Retinal pigment epithelial cell (primary cell): Measurements from ENCODE around the gene SLA2.

Experiments used
- DNase-seq: peaks from one replicate; pipeline ENCODE4 v3.0.0-alpha.2; 2010; ENCODE audit warnings: low read depth
- H3K4me3 ChIP-seq: 2 replicates; pipeline ENCODE4 v1.5.1; 2011; ENCODE audit warnings: mild to moderate bottlenecking, low read length, control low read depth, moderate library complexity
- TF ChIP-seq, protein P1 (sequence below): conservative IDR thresholded peaks from 2 replicates; pipeline ENCODE4 v1.5.1; 2011; ENCODE audit warnings: low read depth, low read length, control low read depth, inconsistent platforms

SLA2 gene

GRCh38 chr20:36574366-36575135 lies 71.4 kb downstream of the SLA2 start:
- peak overlapping the region; percentile 70 for H3K4me3 ChIP-seq
- TF ChIP-seq, protein P1, sequence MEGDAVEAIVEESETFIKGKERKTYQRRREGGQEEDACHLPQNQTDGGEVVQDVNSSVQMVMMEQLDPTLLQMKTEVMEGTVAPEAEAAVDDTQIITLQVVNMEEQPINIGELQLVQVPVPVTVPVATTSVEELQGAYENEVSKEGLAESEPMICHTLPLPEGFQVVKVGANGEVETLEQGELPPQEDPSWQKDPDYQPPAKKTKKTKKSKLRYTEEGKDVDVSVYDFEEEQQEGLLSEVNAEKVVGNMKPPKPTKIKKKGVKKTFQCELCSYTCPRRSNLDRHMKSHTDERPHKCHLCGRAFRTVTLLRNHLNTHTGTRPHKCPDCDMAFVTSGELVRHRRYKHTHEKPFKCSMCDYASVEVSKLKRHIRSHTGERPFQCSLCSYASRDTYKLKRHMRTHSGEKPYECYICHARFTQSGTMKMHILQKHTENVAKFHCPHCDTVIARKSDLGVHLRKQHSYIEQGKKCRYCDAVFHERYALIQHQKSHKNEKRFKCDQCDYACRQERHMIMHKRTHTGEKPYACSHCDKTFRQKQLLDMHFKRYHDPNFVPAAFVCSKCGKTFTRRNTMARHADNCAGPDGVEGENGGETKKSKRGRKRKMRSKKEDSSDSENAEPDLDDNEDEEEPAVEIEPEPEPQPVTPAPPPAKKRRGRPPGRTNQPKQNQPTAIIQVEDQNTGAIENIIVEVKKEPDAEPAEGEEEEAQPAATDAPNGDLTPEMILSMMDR, result no peak
- no peak for DNase-seq

GRCh38 chr20:36573798-36574365 lies 72.1 kb downstream of the SLA2 start:
- peak overlapping the region; percentile 70 for H3K4me3 ChIP-seq
- TF ChIP-seq, protein P1, result no peak
- no peak for DNase-seq

- TF ChIP-seq, protein P1, result no peak
- peak within 1 kb of the TSS; percentile 70 for H3K4me3 ChIP-seq
- DNase-seq, result no peak
Measured at GRCh38 chr20:36573103-36573797, 72.7 kb downstream of the SLA2 start, which contains the start of gene TGIF2. TGIF2 (plus strand) TSS chr20:36573597; CDS start chr20:36578775, 5,178 bp downstream.

DNA sequence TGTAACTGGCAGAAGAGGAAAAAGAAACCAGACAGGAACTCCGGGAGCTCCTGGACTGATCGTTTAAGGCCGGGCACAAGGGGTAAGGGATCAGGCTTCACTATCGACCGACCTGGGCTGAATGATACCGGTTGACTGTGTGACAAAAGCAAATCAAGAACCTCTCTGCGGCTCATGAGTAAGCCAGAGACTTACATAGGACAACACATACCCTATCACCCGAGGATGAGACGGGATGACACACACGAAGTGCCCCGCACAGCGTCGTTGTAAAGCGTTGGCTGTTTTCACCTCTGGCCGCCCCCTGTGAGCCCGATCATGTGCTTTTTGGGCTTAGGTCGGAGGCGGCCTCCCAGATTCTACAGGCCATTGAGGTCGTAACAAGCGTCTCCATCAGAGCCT lies 73.3 kb downstream of the SLA2 start:
- DNase-seq, result no peak
- TF ChIP-seq, protein P1, result no peak
- peak overlapping the region; percentile 54 for H3K4me3 ChIP-seq

DNA sequence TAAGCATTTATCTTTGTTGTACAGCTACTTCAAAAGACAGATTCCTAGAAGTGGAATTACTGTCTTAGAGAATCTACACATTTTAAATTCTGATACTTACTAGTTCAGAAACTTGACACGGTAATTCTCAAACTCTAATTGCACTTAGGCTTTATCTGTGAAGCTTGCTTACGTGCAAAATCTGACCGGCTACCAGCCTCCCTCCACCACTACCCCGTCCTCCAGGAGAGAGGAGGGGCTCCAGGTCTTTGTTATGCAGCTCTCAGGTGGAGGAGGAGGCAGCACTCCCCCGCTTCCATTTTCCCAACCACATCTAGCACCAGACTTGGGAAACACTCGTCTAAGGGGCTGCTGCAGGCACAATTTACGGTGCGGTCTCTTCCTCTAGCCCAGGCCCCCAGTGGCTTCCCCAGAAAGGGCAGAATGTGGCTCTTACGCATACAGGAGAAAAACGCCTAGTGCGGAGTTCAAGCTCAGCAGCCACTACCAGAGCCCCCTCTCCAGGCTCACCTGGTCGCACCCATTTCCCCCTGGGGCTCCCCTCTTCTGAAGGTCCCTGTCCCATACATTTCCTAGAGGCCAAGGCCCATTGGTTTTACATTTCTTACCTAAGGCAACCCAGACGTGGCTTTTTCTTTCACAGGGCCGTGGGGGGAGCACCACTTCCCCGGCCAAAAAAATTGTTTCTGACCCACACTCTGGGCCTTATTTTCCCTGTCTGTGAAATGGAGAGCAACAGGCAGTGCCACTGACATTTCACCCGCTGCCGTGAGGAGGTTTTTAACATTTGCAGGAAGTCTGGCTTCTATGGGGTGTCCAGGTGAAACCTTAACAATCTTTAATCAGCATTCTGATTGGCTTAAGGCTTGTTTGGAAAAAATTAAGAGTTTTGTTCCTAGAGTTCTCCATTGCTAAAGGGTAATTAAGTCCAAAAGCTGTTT lies 74.2 kb downstream of the SLA2 start:
- peak overlapping the region; percentile 54 for H3K4me3 ChIP-seq
- DNase-seq, result no peak
- TF ChIP-seq, protein P1, result no peak

DNA sequence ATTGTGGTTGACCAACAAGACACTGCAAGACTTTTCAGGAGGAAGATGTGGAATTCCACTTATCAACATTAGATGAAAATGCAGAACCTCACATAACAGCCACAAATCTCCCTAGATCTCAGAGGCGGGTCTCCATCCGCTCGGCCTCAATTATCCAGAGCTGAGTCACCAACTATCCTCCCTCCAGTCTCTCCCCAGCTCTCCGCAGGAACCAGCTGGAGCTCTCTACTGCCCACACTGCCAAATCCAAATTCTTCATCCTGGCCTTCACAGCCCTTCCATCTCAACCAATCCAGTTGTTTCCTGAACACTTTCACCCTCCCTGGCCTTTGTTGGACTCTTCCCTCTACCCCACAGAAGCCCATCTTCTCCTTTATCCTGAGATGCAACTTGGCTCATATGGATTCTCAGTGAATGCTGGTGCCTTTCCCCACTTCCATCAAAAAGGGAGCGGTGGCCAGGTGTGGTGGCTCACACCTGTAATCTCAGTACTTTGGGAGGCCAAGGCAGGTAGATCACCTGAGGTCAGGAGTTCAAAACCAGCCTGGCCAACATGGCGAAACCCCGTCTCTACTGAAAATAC lies 76.1 kb downstream of the SLA2 start:
- H3K4me3 ChIP-seq, result no peak overlapping the region
- DNase-seq, result no peak
- TF ChIP-seq, protein P1, result no peak
